Natural killer cell (primary cell): ENCODE results near the gene ZFP36L1. TPM values are rescaled to one million over a fixed set of nuclear protein-coding genes. Genes with fewer than 3 reads are reported as not detected.

Experiments used
- ATAC-seq, 3 donors: fragments of 150-1000 bp in 2 of 3; fragments of 200-7000 bp in 1 of 3; cut with Tn5 transposase; 1 replicate in 1 of 3; 2 replicates in 2 of 3; pipeline ENCODE4 v1.10.0; 2021; ENCODE audit warnings: mild to moderate bottlenecking in 2 of 3, moderate library complexity in 2 of 3
- DNase-seq, 2 donors: peaks; one replicate each; pipeline versions ENCODE4 v3.0.0 to v3.0.0-alpha.2; 2013 to 2021; ENCODE audit warnings: mixed read lengths in 1 of 2
- H3K27ac ChIP-seq: one replicate; pipeline ENCODE4 v1.5.1; 2013; ENCODE audit warnings: mild to moderate bottlenecking, low read length
- H3K27me3 ChIP-seq: one replicate; pipeline ENCODE4 v1.6.1; 2013; ENCODE audit warnings: low read length; ENCODE audit not compliant: control insufficient read depth, insufficient read depth
- H3K36me3 ChIP-seq: one replicate; pipeline ENCODE4 v1.6.1; 2013; ENCODE audit warnings: low read length; ENCODE audit not compliant: control insufficient read depth, insufficient read depth
- H3K4me1 ChIP-seq: one replicate; pipeline ENCODE4 v1.6.1; 2013; ENCODE audit warnings: low read length; ENCODE audit not compliant: control insufficient read depth, insufficient read depth
- H3K4me3 ChIP-seq: one replicate; pipeline ENCODE4 v1.5.1; 2013; ENCODE audit warnings: low read length
- H3K9me3 ChIP-seq: one replicate; pipeline ENCODE4 v1.6.1; 2013; ENCODE audit warnings: low read length; ENCODE audit not compliant: control insufficient read depth, insufficient read depth
- H3K27ac Mint-ChIP-seq, 2 donors: one replicate each; pipeline ENCODE4 v1.8.0; 2022; ENCODE audit warnings: mild to moderate bottlenecking in 2 of 2, mixed read lengths in 2 of 2, moderate library complexity in 1 of 2
- H3K27me3 Mint-ChIP-seq, 2 donors: one replicate each; pipeline ENCODE4 v1.8.0; 2022; ENCODE audit warnings: low read depth in 2 of 2, mixed read lengths in 2 of 2
- H3K36me3 Mint-ChIP-seq: one replicate; pipeline ENCODE4 v1.8.0; 2022; ENCODE audit warnings: mixed read lengths
- H3K4me1 Mint-ChIP-seq, 2 donors: one replicate each; pipeline ENCODE4 v1.8.0; 2022; ENCODE audit warnings: mixed read lengths in 2 of 2
- H3K4me3 Mint-ChIP-seq: one replicate; pipeline ENCODE4 v1.8.0; 2022; ENCODE audit warnings: mild to moderate bottlenecking, moderate library complexity, mixed read lengths
- H3K9me3 Mint-ChIP-seq, 2 donors: one replicate each; pipeline ENCODE4 v1.8.0; 2022; ENCODE audit warnings: mixed read lengths in 2 of 2
- CTCF ChIP-seq: fragments of 200-600 bp; IDR thresholded peaks from one replicate; pipeline ENCODE4 v1.8.0; 2022; ENCODE audit warnings: antibody characterized with exemption
- WGBS: methylation state at CpG from one replicate; pipeline ENCODE4 v1.1.7; 2013; ENCODE audit warnings: missing lambda C conversion rate; ENCODE audit not compliant: insufficient coverage; 5-methylcytosine and 5-hydroxymethylcytosine counted together
- intact Hi-C: fragments of 100-400 bp; cut with micrococcal nuclease; formaldehyde crosslinking; loops from one replicate; pipeline ENCODE4 v1.14.2; 2022
- total RNA-seq, 4 donors: library from RNA; stranded (reverse); fragments of 120-200 nt in 1 of 4; gene quantifications; one replicate each; pipeline versions ENCODE4 v1.2.3 to v1.2.4, GENCODE V29; 2013 to 2022

ZFP36L1 gene
- total RNA-seq, 3 donors from 2014 or later (not counting 1 experiment from before 2014, with no cell fraction given), result 143 to 167 (median 166) TPM

GRCh38 chr14:68807987-68808386, 15.1 kb upstream of the ZFP36L1 start:
- no peak overlapping the region for H3K27ac Mint-ChIP-seq
- DNase-seq (no peak), ATAC-seq (no peak)
- intact Hi-C loops, result no loop called here
- no peak overlapping the region for H3K4me3 Mint-ChIP-seq
- Histone ChIP-seq H3K9me3 (no peaks in the 10 kb centered on the region), H3K27ac (no peak overlapping the region), H3K27me3 (no peaks in the 10 kb centered on the region), H3K4me1 (peaks cover 31% of the 10 kb centered on the region), H3K36me3 (no peaks in the 10 kb centered on the region), H3K4me3 (no peak overlapping the region)
- H3K36me3 Mint-ChIP-seq, result no peaks in the 10 kb centered on the region
- H3K4me1 Mint-ChIP-seq, result peaks cover 9 to 30% of the 10 kb centered on the region in 2 donors
- TF ChIP-seq CTCF, result no peak
- WGBS, result 96% methylated on average over 6 of the region's 7 CpGs
- no peaks in the 10 kb centered on the region for H3K9me3 Mint-ChIP-seq
- H3K27me3 Mint-ChIP-seq, result no peaks in the 10 kb centered on the region

DNA sequence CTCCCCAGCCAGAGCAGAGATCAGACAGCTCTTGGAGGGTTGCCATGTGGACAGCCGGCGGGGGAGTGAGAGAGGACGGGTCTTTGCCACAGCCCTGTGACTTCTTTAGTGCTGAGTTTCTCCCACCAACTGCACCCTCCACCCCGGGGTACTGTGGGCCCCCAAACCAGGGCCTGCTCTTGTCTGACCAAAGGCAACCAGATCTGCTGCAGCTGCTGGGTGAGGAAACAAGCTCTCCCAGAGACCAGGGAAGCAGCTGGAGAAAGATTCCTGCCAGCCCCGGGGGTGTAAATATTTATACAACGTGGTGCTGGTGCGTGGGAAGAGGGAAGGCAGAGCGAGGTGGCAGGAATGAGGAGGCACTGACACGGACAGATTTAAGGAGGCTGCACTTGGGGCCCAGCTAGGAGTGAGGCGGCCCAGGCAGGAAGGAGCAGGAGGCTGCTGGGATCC, 14.3 kb upstream of the ZFP36L1 start:
- Histone ChIP-seq H3K27me3 (no peaks in the 10 kb centered on the region), H3K4me1 (peaks cover 22% of the 10 kb centered on the region), H3K36me3 (no peaks in the 10 kb centered on the region), H3K27ac (peak overlapping the region; percentile 65), H3K4me3 (no peak overlapping the region), H3K9me3 (no peaks in the 10 kb centered on the region)
- WGBS, result 54% methylated on average over 10 of the region's 10 CpGs
- Mint-ChIP-seq H3K27me3 (no peaks in the 10 kb centered on the region), H3K4me1 (peaks cover 6 to 24% of the 10 kb centered on the region in 2 donors), H3K9me3 (peaks cover 0 to under 1% of the 10 kb centered on the region in 2 donors), H3K27ac (no peak overlapping the region), H3K4me3 (no peak overlapping the region), H3K36me3 (peaks cover 4% of the 10 kb centered on the region)
- DNase-seq (peak in 1 of 2 donors; percentile 41), ATAC-seq (no peak)
- no peak for TF ChIP-seq CTCF
- intact Hi-C loops, result no loop called here

DNA sequence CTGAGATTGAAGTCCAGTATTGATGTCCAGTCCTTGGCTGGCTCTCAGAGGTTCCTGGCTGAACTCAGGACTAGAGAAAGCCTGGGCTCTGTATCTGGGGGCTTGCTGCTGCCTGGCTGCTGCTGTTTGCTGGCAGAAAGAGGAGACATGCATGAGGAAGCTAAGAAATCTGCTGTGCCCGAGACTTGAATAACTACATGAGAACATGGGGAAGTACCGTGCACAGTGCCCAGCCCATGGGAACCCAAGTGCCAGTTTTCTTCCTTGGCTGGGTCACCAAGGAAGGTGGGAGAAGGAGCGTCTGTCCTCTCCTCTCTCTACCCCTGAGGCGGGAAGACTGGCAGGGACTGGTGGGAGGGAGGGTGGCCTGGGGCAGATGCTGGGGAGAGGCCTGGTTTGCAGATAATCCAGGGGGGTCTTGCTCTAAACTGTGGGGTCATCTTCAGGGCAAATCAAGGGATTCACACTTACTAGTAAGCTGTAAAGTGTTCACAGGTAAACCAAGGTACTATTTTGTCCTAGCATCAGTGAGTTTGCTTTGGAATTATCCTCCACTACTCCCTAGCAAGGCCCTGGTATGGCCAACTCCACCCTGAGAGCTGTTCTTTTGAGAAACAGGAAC, 13.8 kb upstream of the ZFP36L1 start:
- DNase-seq (peak in 1 of 2 donors; percentile 18), ATAC-seq (no peak)
- Histone ChIP-seq H3K36me3 (no peaks in the 10 kb centered on the region), H3K4me3 (no peak overlapping the region), H3K27ac (peak overlapping the region; percentile 65), H3K9me3 (no peaks in the 10 kb centered on the region), H3K27me3 (no peaks in the 10 kb centered on the region), H3K4me1 (peaks cover 17% of the 10 kb centered on the region)
- H3K4me3 Mint-ChIP-seq, result no peak overlapping the region
- TF ChIP-seq CTCF, result no peak
- intact Hi-C loops, result no loop called here
- peaks cover 9% of the 10 kb centered on the region for H3K36me3 Mint-ChIP-seq
- peaks cover 4 to 6% of the 10 kb centered on the region in 2 donors for H3K9me3 Mint-ChIP-seq
- peaks cover 4 to 24% of the 10 kb centered on the region in 2 donors for H3K4me1 Mint-ChIP-seq
- no peak overlapping the region for H3K27ac Mint-ChIP-seq
- no peaks in the 10 kb centered on the region for H3K27me3 Mint-ChIP-seq
- 54% methylated on average over 2 of the region's 4 CpGs for WGBS

GRCh38 chr14:68805414-68805813, 12.5 kb upstream of the ZFP36L1 start:
- Mint-ChIP-seq H3K27ac (no peak overlapping the region), H3K27me3 (no peaks in the 10 kb centered on the region), H3K4me1 (peaks cover 0 to 22% of the 10 kb centered on the region in 2 donors), H3K9me3 (peaks cover 5 to 9% of the 10 kb centered on the region in 2 donors), H3K4me3 (no peak overlapping the region), H3K36me3 (peaks cover 14% of the 10 kb centered on the region)
- ATAC-seq (no peak), DNase-seq (no peak)
- Histone ChIP-seq H3K27ac (peak overlapping the region; percentile 65), H3K4me1 (peaks cover 17% of the 10 kb centered on the region), H3K36me3 (no peaks in the 10 kb centered on the region), H3K27me3 (no peaks in the 10 kb centered on the region), H3K9me3 (peaks cover 3% of the 10 kb centered on the region), H3K4me3 (no peak overlapping the region)
- no peak for TF ChIP-seq CTCF
- 81% methylated on average over 7 of the region's 7 CpGs for WGBS
- intact Hi-C loops, result no loop called here
